Measurements from ENCODE around the gene COL27A1. TPM values are rescaled to one million over a fixed set of nuclear protein-coding genes. Genes with fewer than 3 reads are reported as not detected.
"Not testable (repeated sequence)": the region's sequence is repeated elsewhere in the genome, so short reads cannot be mapped to it uniquely, and the experiment has no call there.

Gene COL27A1
- polyA plus RNA-seq, 4 donors: 33.2 to 38.2 (median 35.9) TPM

DNA sequence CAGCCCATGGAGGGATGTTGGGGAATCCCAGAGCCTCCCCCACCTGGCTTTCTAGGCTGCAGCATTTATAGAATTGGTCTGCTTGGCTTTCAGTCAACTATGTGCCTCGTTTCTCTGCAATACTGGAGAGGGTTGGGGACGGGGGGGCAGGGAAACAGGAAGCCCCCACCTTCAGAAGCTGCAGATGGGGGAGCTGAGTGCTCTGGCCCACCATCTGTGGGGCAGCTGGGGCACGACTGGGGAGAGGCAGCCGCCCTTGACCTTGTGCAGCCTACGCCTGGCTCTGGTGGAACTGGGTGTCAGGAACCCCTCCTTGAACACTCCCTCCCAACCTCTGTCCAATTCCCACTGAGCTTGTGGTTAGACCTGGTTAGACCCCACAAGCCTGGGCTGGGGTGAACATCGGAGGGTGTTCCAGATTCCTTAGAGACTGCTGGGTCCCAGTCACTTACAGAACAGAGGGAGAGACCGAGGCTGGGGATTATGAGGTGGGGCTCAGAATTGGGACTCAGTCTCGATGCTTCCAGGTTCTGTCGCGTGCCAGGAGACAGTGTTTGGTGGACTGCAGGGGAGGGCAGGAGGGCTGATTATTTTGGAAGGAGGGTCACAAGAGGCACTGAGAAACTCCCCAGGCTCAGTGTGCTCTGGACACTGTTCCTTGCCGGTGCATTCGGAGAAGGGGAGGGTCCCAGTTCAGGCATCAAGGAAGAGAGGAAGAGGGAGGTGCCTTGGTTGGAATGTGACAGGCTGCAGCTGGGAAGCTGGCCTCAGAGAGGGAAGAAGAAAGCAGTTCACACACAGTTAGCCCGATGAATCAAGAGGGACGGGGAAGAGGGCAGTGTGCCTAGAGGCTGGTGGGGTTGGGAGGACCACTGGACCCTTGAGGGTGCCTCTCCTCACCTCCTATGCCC is 25.6 kb downstream of the COL27A1 start:
- DNase-seq (ENCODE audit: low read depth in 4 of 4, low spot score in 3 of 4): peak in 2 of 4 donors; percentile 61 to 66

DNA sequence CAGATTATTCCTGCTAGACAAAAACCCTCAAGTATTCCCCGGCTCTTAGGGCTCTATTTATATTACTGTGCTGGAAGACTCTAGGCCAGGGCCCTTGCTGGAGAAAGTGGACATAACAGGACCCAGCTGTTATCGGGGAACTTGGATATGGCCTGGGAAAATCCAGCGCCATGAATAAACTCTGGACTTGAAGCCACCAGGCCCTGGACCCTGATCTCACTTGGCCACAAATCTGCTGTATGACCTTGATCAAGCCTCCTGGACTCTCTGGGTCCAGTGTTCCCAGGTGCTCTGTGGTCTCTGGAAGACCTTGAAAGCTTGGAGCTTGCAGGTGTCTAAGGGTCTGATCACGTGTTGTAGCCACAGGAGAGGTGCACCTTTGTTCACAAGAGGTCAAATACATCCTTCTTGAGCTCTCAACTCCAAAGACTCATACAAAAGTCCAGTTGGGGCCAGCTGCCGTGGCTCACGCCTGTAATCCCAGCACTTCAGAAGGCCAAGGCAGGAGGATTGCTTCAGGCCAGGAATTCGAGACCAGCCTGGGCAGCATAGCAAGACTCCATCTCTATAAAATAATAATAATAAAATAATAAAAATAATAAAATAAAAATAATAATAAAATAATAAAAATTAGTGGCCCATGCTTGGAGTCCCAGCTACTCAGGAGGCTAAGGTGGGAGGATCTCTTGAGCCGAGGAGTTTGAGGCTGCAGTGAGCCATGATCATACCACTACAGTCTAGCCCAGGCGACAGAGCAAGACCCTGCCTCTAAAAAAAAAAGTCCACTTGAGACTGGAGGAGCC is 26.5 kb downstream of the COL27A1 start:
- DNase-seq (ENCODE audit: low read depth in 4 of 4, low spot score in 3 of 4): peak in 1 of 4 donors; percentile 61

DNA sequence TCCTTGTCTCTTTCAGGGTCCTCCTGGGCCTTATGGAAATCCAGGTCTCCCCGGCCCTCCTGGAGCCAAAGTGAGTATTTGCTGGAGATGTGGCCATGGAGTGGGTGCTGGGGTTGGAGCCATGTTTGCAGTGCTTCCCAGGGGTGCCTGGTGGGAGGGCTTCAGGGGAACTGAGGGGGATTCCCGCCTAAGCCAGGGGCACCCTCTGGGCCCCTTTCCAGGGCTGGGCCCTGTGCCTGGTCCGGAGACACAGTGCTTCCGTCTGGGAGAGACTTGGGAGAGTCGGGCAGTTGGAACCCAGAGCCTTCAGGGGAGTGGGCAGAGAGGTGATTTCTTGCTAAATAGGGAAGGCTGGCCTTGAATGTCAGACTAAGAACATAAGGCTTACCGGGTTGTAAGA is 27.7 kb downstream of the COL27A1 start:
- DNase-seq (ENCODE audit: low read depth in 4 of 4, low spot score in 3 of 4): no peak

DNA sequence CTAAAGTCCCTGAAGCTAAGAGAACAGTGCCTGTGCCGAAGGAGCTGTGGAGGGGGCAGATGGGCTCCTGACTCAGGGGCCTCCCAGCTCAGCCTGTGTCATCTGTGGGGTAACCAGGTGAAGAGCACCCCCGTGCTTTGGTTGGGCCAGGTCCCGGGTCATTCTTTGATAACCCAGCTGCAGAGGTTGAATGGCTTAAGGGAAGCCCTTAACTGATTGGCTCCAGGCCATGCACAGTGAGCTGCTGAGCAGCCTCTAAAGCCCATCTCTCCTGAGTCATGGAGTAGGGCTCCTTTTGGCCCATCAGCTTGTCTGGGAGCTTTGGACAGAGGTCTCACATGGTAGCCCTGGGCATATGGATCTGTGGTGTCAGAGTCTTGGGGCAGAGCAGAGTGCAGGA is 28.7 kb downstream of the COL27A1 start:
- no peak for DNase-seq (ENCODE audit: low read depth in 4 of 4, low spot score in 3 of 4)

DNA sequence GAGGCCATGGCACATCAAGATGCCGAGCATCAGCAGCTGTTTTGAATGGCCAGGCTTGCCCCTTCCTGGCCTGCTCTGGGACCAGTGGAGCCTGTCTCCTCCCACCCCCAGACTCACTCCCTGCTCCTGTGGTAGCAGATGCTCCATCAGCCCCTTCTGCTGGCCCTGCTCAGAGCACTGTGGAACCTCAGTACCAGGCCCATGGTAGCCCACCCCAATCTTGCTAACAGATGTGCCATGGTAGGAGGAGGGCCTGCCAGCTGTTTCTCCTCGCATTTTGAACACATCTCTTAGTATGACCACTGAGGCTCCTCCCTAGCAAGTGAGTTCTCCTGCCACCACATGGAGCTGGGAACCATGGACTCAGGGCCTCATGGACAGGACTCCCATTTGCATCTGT is 29.5 kb downstream of the COL27A1 start:
- DNase-seq (ENCODE audit: low read depth in 4 of 4, low spot score in 3 of 4): no peak

DNA sequence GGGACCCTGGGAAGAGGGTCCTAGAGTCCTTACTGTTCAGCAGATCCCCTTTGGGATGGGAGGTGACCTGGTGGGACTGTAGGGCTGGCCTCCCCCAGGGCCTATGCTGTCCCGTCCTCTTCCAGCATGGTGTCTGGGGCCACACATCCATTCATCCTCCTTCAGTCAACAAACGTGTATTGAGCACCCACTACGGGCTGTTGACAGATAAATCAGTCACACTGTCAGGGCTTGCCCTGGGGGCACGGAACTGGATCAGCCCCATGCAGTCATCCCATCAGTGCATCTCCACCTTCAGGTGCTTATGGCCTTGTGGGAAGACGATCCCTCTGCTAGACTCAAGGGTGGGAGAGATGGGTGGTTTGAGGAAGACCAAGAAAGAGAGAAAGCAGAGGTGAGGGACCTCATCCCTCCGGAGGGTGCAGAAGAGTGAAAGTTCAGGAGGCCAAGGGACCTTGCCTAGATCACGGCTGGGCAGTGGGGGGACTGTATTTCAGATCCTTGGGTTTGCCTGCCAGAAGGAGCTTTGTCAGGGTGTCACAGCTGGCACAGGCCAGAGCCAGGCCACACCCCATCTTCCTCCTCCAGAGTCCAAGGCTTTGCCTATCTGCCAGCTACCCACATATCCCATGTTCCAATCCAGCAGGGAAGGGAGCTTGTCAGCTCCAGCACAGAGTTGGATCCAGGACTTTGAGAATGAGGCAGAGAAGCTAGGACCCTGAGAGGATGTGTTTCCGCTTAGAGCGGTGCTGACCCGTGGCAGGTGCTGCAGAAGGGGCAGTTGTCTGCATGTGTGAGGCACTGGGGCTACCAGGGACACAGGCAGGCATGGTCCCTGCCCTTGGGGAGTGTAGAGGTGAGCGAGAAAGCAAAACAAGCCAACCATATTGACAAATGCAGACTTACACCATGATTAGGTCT is 30.5 kb downstream of the COL27A1 start:
- no peak for DNase-seq (ENCODE audit: low read depth in 4 of 4, low spot score in 3 of 4)

DNA sequence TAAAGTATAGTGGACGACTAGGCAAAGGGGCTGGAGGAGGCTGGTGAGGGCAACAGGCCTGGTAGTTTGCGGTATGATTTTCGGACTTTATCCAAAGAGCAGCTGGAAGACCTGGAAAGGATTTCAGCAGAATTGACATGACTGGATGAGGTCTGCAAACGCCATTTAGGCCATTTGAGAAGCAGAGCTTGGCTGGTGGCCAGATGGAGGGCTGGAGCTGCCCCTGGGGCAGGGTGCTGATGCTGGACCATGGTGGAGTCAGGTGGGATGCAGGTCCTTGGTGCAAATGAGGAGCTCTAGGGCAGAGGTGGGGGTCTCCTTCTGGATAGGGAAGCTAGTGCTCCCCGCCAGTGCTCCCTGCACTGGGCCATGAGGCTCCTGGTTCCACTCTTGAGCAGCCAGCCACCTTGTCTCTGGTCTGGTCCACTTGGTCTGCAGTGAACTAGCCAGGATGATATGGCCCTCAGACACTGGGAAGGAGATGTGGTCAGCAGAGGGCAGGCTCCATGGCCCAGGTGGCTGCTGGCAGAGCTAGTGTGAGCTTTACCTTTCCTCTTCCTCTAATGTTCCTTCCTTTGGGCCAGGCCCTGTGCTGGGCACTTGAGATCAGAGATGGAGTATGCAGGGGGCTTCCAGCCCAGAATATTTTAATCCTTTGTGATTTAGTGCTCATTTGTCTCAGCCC is 31.4 kb downstream of the COL27A1 start:
- no peak for DNase-seq (ENCODE audit: low read depth in 4 of 4, low spot score in 3 of 4)

DNA sequence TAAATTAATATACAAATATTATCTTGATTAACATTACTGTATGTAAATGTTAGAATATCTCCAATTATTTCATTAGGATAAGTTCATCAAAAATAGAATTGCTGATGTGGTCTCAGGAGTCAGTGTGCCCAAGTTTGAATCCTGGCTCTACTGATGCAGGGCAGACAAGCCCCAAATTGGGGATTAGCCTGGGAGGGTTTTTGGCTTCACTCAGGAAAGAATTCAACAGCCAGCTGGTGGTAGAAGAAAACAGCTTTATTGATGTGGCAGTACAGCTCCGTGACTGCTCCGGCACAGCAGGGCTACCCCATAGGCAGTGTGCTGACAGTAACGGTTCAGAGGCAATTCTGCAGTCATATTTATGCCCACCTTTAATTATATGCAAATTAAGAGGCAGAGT is 32.5 kb downstream of the COL27A1 start:
- no peak for DNase-seq (ENCODE audit: low read depth in 4 of 4, low spot score in 3 of 4)

DNA sequence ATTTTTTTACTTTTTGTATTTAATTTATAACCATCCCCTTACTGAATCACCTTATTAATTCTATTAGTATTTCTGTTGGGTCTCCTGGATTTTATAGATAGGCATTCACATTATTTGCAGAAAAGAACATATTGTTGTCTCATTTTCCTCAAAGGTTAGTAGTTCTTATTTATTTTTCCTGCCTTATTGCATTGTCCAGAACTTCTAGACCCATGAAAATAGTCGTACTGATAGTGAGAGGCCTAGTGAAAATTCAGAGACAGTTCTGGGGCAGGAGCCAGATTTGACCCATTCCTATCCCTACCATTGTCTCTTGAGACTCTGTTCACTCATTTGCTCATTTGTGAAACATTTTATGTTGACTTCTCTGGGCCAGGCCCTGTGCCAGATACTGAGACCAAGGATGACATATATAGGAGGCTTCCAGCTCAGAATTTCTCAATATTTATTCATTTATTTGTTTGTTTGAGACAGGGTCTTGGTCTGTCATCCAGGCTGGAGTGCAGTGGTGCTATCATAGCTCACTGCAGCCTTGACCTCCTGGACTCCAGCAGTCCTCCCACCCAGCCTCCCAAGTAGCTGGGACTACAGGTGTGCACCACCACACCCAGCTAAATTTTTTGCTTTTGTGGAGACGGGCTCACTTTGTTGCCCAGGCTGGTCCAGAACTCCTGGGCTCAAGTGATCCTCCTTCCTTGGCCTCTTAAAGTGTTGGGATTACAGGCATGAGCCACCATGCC is 34.7 kb downstream of the COL27A1 start:
- DNase-seq (ENCODE audit: low read depth in 4 of 4, low spot score in 3 of 4): no peak

DNA sequence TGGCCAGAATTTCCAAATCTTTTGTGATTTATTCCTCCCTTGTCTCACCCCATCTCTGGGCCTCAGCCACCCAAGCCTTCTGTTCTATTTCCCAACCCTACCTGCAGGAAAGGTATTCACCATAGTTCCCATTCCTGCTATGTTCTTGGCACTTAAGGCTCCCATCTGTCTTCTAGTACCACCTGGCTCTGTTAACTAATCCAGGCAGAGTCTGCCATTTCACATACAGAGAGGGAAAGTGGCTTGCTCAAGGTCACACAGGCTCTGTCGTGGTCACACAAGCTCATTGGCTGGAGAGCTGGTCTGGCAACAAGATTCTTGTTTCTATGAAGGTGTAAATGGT is 35.2 kb downstream of the COL27A1 start:
- no peak for DNase-seq (ENCODE audit: low read depth in 4 of 4, low spot score in 3 of 4)

DNA sequence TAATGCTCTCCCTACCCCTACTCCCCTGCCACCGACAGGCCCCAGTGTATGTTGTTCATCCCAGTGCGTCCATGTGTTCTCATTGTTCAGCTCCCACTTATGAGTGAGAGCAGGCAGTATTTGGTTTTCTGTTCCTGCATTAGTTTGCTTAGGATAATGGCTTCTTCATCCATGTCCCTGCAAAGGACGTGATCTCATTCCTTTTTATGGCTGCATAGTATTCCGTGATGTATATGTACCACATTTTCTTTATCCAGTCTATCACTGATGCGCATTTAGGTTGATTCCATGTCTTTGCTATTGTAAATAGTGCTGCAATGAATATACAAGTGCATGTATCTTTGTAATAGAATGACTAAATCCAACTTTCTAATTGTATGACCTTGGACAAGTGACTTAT is 36.1 kb downstream of the COL27A1 start:
- DNase-seq (ENCODE audit: low read depth in 4 of 4, low spot score in 3 of 4): not testable (repeated sequence)

DNA sequence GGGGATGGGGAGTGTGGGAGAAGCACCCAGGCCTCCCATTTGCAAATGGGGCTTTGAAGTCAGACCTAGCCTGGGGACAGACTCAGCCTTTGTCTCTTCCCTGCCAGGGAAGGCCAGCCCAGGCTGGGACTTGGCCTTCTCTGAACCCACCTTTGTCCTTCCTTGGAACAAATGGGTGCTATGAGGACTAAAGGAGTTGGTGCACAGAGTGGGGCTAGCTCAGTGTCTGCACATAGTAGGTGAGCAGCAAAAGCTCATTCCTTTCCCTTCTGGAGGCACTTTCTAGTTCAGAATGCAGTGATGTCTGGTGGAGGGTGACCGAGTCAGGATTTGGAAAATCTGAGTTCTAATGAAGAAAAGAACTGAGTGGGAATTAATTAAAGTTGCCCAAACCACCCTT is 37.2 kb downstream of the COL27A1 start:
- no peak for DNase-seq (ENCODE audit: low read depth in 4 of 4, low spot score in 3 of 4)

DNA sequence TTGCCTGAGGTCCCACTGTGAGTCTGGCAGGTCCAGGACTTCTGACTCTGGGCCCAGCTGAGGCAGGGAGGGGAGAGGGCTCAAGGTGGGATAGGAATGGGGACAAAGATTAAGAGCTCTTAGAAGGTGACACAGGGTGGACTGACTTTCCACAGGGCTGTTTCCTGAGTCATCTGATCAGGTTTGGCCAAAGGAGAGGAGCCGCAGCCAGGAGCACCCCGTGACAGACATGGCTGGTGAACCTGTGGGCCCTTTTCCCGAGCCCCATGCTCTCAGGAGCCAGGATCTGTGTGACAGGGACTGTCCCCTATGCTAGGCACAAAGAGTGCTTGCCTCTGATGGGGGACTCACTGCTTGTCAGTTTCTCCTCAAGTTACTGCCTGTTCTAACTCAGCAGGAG is 37.8 kb downstream of the COL27A1 start:
- DNase-seq (ENCODE audit: low read depth in 4 of 4, low spot score in 3 of 4): no peak

DNA sequence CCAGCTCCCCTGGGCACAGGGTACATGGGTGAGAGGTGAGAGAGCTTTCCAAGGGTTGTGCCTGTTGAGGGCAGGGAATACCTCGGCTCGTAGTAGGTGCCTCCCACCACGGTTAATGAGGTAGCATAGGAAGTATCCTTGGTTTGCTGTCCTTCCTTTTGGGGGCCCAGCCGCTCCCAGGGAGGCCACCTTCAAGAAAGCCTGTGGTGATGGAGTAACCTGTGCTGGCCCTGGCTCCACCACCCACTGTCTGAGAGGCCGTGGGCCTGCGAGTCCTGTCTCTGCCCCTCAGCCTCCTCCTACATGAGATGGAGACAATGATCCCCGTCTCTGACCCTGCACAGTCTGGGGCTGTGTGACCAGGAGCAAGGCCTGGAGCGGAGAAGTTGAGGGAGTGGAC is 40.8 kb downstream of the COL27A1 start:
- DNase-seq (ENCODE audit: low read depth in 4 of 4, low spot score in 3 of 4): no peak

DNA sequence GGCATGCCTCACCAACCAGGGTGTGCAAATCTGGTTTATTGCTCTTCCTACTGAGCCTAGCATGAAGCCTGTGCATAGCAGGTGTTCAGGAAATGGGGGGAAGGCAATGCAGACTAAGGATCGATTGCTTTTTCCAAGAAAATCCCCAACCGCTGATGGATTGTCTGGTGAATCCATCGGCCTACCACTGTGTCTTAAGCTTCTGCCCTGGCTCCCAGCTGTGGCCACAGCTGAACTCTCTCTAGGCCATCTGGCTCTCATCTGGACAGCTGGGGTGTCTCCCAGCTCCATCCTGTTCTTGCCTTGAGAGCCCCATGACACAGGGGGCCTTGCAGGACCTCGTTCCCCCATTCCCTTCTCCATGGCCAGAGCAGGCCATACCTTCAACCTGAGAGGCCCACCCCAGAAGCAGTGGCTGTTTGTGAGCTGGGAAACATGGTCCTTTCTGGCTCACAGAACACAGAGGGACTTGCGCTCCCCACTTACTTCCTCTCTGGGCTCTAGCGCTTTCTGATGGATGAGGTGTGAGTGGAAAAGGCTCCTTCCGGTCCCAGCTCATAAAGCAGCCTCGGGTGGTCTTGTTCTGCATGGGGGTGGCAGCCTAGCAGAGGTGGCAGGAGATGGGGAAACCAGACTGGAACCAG is 41.8 kb downstream of the COL27A1 start:
- no peak for DNase-seq (ENCODE audit: low read depth in 4 of 4, low spot score in 3 of 4)

DNA sequence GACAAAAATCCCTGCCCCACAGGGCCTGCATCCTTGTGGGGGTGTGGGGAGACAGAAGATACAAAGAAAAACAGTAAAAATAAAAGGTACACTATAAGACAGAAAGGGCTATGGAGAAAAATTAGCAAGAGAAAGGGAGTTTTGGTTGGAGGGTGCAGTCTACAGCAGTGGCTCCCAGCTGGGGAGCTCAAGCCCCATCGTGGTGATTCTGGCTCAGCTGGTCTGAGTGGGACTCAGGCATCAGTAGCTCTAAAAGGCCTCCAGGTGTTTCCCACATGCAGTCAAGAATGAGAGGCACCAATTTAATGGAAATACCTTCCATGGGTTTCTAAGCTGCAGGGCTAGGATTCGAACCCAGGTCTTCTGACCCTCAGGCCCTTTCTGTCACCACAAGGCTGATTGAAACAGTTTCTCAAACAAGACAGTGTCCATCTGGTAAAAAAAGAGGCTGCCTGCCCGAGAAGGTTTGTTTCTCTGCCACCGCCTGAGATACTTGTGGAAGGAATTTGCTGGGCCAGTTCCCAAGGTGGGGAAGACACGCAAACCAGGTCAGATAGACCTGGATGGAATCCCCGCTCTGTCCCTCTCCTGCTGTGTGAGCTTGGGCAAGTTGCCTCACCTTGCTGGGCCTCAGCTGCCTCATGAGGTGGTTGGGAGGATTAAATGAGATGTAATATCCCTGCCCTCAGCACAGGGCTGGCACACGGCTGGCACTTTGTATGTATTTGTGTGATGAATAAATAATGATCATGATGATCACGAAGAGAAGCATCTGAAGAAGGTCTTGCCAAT is 43.1 kb downstream of the COL27A1 start:
- DNase-seq (ENCODE audit: low read depth in 4 of 4, low spot score in 3 of 4): no peak

DNA sequence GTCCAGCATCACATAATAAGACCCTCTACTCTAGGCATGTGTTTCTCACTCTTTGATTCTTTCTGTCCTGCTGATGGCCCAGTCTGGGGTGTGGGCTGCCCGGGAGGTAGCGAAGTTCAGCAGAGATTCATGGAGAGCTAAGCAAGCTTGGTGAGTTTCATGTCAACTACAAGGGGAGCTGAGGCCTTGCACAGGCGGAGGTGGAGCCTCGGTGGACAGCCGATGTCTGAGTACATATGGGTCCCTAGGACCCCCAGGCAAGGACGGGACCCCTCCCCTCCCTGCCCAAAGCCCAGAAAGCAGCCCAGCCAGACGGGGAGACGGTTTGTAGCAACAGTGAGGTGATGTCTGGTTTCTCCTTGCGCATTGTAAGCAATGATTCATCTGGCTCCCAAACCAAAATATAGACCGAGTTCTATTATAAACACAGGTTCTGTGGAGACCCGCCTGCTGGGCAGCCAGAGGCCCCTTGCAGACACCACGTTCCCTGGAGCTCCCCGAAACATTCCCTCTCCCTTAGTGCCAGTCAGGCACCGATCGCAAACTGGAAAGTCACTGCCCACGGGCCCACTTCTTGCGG is 45.5 kb downstream of the COL27A1 start:
- DNase-seq (ENCODE audit: low read depth in 4 of 4, low spot score in 3 of 4): no peak

DNA sequence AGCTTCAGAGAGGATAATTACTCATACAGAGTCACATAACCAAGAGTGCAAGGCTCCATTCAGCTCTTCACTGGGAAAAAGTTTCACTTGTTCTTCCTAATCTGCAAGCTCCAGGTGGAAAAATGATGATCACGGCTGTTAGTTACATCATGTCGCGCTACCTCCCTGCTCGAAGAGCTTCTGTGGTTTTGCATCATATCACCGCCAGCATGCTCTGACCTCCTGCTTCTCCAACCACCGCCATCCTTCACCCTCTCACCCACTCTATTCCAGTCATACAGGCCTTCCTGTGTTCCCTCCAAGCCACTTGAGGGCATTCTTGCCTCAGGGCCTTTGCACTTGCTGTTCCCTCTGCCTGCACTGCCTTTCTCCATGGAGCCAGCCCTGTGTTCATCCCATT is 47.1 kb downstream of the COL27A1 start:
- DNase-seq (ENCODE audit: low read depth in 4 of 4, low spot score in 3 of 4): no peak
